GM12878 (cell line): ENCODE measurements around the gene DNMT3A. TPM values are rescaled to one million over a fixed set of nuclear protein-coding genes. Genes with fewer than 3 reads are reported as not detected.

Experiments used
- BRCA1 ChIP-seq: IDR thresholded peaks from 2 replicates; pipeline ENCODE4 v1.6.1; 2011; ENCODE audit warnings: low read depth, low read length, improper control_type of control experiment
- POLR2AphosphoS5 ChIP-seq: IDR thresholded peaks from 2 replicates; pipeline ENCODE4 v1.6.1; 2011; ENCODE audit warnings: mild to moderate bottlenecking, low read length, inconsistent platforms
- PRDM15 ChIP-seq: fragments of 450-650 bp; formaldehyde crosslinking; IDR thresholded peaks from 2 replicates; pipeline ENCODE4 v1.4.0; 2020; ENCODE audit warnings: mild to moderate bottlenecking, moderate library complexity
- RBBP5 ChIP-seq: fragments of 200-600 bp; sonication (generic); conservative IDR thresholded peaks from 2 replicates; pipeline ENCODE4 v1.6.1; 2016
- SP1 ChIP-seq: IDR thresholded peaks from one replicate; pipeline ENCODE4 v1.6.1; 2011; ENCODE audit warnings: low read depth, low read length
- ZBTB4 ChIP-seq: fragments of 450-650 bp; formaldehyde crosslinking; IDR thresholded peaks from 2 replicates; pipeline ENCODE4 v1.4.0; 2022; ENCODE audit warnings: mild to moderate bottlenecking, moderate library complexity
- ZNF217 ChIP-seq: fragments of 450-650 bp; IDR thresholded peaks from 2 replicates; pipeline ENCODE4 v1.6.1; 2017; ENCODE audit warnings: antibody characterized with exemption, mild to moderate bottlenecking
- ZNF384 ChIP-seq: IDR thresholded peaks from 2 replicates; pipeline ENCODE4 v1.6.1; 2012; ENCODE audit warnings: low read depth, mild to moderate bottlenecking, low read length, improper control_type of control experiment, borderline replicate concordance
- polyA plus RNA-seq, 11 experiments: library from polyadenylated mRNA; depleted of rRNA in 4 of 11; unstranded in 6 of 11; stranded (reverse) in 5 of 11; fragments of >200 nt; fragmentation: Nextera tagmentation in 4 of 11; fragmentation: Illumina TruSeq in 1 of 11; extraction: Ambion mirVana in 4 of 11; extraction: Trizol in 1 of 11; gene quantifications; 1 replicate in 1 of 11; 2 replicates in 10 of 11; pipeline versions ENCODE4 v1.2.1 to v1.2.3, GENCODE V29; 2011 to 2016; ENCODE audit warnings: inconsistent platforms in 2 of 11, missing spikeins in 2 of 11, low read depth in 1 of 11
- total RNA-seq, 4 experiments: library from RNA; depleted of rRNA in 3 of 4; stranded (reverse); fragments of >200 nt in 3 of 4; fragmentation: Illumina TruSeq in 1 of 4; extraction: Trizol in 1 of 4; gene quantifications; 2 replicates each; pipeline versions ENCODE4 v1.2.1 to v1.2.3, GENCODE V29; 2013 to 2021

Gene DNMT3A
- total and polyA plus RNA-seq, 10 of the 15 experiments (the other 5 are each of a cell fraction or from before 2014, with no cell fraction given) = 7.4 to 51.6 (median 17.4) TPM

GRCh38 chr2:25222477-25223121 lies 119.1 kb downstream of the DNMT3A start (continued):
- no peak for TF ChIP-seq ZBTB4 (CRISPR knock-in tag)
- TF ChIP-seq POLR2AphosphoS5 = no peak
- TF ChIP-seq PRDM15 (CRISPR knock-in tag) = no peak
- TF ChIP-seq ZNF217 = no peak
- no peak for TF ChIP-seq BRCA1
- TF ChIP-seq ZNF384 = no peak
- TF ChIP-seq SP1 = no peak
- TF ChIP-seq RBBP5 = no peak
